TTC549 (cell line): Measurements from ENCODE around the gene CKS2.

Source experiments
- FAIRE-seq: peaks from 2 replicates; lab custom pipeline; 2012; peaks lifted over from hg19 to GRCh38; lab: Jason Lieb, UNC

The CKS2 gene

GRCh38 chr9:89350988-89351557 is 40.1 kb downstream of the CKS2 start:
- FAIRE-seq, result no peak

GRCh38 chr9:89351584-89352300 is 40.7 kb downstream of the CKS2 start:
- FAIRE-seq, result no peak

- FAIRE-seq, result no peak
Measured at GRCh38 chr9:89352451-89352850, 41.5 kb downstream of the CKS2 start.

- FAIRE-seq, result no peak
Measured at GRCh38 chr9:89352874-89353649, 42.1 kb downstream of the CKS2 start.

GRCh38 chr9:89353989-89354388 is 43.0 kb downstream of the CKS2 start:
- FAIRE-seq, result no peak

GRCh38 chr9:89354471-89354870 is 43.5 kb downstream of the CKS2 start:
- FAIRE-seq, result no peak

GRCh38 chr9:89356782-89357181 is 45.8 kb downstream of the CKS2 start:
- FAIRE-seq, result no peak

- no peak for FAIRE-seq
Measured at GRCh38 chr9:89357331-89358197, 46.6 kb downstream of the CKS2 start.

- no peak for FAIRE-seq
Measured at GRCh38 chr9:89358376-89358916, 47.5 kb downstream of the CKS2 start.

GRCh38 chr9:89358985-89359384 is 48.0 kb downstream of the CKS2 start:
- FAIRE-seq, result no peak

GRCh38 chr9:89359751-89360261 is 48.8 kb downstream of the CKS2 start:
- no peak for FAIRE-seq

GRCh38 chr9:89360465-89360864 is 49.5 kb downstream of the CKS2 start:
- FAIRE-seq, result no peak

- no peak for FAIRE-seq
Measured at GRCh38 chr9:89361031-89361430, 50.0 kb downstream of the CKS2 start.

- FAIRE-seq, result no peak
Measured at GRCh38 chr9:89361816-89362646, 51.0 kb downstream of the CKS2 start.

- FAIRE-seq, result no peak
Measured at GRCh38 chr9:89362647-89363310, 51.8 kb downstream of the CKS2 start.

GRCh38 chr9:89363311-89363670 is 52.3 kb downstream of the CKS2 start:
- no peak for FAIRE-seq

- FAIRE-seq, result no peak
Measured at GRCh38 chr9:89363921-89364665, 53.1 kb downstream of the CKS2 start.

- FAIRE-seq, result no peak
Measured at GRCh38 chr9:89364666-89365531, 53.9 kb downstream of the CKS2 start.

- FAIRE-seq, result no peak
Measured at GRCh38 chr9:89365532-89365912, 54.5 kb downstream of the CKS2 start.
